Amygdala (tissue), 56 donors: ENCODE data around the gene MRPS34.
A peak's percentile ranks its signal among the peaks of the same experiment; 100 is the strongest.

Experiments used
- DNase-seq, 56 donors: peaks; one replicate each; lab custom pipeline; 2025; lab: John Stamatoyannopoulos, UW

MRPS34 gene

GRCh38 chr16:1758923-1759322 is 14.0 kb downstream of the MRPS34 start:
- DNase-seq: no peak

DNA sequence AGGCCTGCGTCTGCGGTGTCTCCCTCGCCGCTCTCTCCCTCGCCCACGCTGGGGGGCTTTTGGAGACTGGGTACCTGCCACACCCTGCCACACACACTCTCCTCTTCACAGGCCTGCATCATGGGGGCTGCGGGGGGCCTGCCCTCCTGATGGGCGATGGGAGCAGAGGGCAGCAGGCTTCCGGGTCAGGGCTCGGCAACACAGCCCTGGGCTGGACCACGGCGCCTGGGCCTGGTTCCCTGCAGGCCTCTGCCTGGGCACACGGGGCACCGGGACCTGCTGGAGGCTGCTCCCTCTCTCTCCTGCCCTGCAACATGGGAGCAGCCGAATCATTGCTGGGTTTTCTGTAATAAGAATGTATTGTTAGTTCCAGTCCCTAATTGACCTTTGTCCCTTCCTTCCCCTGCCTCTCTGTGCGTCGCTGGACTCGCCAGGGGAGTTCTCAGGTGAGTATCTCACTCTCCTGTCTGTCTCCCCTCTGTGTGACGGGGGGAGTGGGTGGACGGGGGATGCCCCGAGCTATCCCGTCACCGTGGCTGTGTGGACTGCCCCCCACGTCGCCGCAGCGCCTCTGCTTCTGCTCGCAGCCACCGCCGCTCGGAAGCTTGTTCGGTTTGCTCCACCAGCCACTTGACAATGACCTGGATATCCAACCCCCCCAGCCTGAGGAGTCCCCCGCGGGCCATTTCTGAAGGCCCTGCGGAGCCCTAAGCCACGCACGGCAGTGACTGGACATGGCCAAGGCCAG is 15.0 kb downstream of the MRPS34 start:
- DNase-seq: no peak

DNA sequence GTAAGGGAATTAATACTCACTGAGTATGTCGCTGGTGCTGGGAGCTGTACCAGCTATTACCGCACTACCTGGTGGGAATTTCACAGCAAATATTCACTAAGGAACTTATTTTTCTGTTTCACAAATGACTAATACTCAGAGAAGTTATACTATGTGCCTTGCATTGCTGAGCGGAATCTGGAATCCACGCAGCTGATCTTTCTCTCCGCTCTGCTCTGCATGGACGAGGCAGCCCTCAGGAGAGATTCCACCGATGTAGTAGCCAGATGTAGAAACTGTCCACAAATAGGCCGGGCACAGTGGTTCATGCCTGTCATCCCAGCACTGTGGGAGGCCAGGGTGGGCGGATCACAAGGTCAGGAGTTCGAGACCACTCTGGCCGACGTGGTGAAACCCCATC is 18.7 kb downstream of the MRPS34 start:
- DNase-seq: no peak

DNA sequence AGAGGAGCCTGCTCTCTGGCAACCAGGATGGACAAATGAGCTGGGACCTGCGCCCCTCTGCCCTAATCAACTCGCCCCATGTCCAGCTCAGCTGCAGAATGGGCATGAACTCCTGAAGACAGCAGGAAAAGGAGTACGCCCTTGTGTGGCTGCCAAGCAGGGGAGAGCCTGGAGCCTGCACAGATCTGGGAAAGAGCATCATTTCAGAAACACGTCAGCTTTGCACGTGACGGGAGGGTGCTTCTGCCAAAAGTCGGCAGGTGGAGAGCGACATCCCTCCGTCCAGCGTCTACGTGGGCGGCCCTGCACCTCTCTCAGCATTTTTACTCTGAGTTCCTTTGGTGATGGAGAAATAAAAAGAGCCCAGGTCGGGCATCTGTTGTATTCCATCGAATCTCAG is 20.1 kb downstream of the MRPS34 start:
- DNase-seq: no peak

- no peak for DNase-seq
Observed at GRCh38 chr16:1751946-1752345, 21.0 kb downstream of the MRPS34 start.

- DNase-seq: no peak
Observed at GRCh38 chr16:1749152-1750117, 23.5 kb downstream of the MRPS34 start.

DNA sequence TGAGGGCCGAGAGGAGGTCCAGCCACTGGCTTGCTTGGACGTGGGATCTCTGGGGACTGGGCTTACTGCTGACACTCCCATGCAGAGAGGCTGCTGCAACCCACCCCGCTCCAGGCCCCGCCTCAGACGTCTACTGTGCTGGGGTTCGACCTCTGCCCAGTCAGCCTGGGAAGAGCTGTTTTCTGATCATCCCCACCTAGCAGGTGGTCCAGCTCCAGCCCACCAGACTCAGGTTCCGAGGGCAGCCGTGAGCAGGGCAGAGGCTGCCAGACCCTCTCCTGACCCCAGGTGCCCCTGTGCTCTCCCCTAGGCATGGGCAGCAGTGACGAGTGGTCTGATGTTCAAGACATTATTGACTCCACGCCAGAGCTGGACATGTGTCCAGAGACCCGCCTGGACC is 25.0 kb downstream of the MRPS34 start:
- no peak for DNase-seq

DNA sequence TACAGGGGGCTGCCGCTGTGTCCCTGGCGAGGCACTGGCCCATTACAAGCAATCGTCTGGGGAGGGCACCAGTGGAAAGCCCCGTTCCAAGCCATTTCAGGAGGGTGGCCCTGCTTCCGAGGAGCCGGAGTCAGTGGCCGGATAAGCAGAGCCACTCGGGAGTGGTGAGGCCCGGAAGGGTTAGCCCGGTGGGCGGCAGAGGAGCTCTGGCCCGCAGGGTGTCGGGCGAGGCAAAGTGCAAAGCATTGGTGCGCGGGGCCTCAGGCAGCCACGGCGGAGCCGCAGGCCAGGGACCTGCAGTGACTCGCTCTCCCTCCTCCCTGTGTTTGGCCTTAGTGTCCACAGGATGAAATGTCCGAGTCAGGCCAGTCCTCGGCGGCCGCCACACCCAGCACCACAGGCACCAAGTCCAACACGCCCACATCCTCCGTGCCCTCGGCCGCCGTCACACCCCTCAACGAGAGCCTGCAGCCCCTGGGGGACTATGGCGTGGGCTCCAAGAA is 26.2 kb downstream of the MRPS34 start:
- no peak for DNase-seq

- no peak for DNase-seq
Observed at GRCh38 chr16:1745900-1746692, 26.8 kb downstream of the MRPS34 start.

DNA sequence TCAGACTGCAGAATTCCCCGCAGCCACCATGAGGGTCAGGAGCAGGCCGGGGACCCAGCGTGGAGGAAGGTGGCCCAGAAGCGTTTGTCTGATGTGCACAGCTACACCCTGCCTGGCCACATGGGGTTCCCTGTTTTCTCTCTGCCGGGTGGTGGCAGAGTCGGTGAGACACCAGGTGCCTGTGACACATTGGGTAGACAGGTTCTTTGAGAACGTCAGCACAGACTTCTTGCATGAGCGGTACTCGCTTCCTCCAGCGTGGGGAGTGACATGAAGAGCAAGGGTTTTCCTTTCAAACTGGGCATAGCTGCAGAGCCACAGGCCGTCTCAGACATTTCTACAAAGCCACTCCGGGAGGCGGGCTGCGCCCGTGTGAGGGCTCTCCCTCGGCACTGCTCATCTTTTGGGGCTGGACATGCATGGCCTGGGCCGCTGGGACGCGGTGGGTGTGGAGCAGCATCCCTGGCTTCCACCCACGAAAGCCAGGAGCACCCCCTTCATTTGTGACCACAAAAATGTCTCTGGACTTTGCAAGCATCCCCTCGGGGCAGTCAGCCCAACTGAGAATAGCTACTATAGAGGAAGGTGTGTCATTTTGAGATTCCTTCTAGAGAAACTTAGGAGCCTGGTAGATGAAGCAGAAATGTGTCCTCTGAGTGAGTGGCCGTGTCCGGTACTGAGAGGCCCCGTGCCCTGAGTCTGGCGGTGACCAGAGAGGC is 27.6 kb downstream of the MRPS34 start:
- no peak for DNase-seq

DNA sequence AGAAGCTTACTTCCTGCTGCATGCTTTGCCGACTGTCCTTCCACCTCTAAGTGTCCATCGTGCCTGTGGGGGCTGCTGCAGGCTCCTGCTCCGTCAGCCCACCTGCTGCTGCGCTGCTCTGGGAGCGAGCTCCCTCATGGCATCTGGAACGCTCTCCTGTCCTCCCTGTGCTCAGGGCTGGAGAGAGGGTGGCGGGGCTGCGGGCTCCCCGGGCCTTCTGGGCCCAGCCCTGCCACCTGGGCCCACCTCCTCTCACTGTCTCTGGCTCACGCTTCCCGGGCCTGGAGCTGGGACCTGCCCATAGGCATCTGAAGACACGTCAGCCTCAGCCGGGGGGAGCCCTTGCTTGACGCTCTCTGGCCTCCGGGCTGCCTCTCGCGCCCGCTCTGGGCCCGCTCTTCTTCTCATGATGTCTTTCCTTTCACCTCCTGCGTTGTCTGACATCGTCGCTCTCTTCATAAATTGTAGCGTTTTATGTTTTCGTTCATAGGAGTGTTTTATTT is 28.5 kb downstream of the MRPS34 start:
- DNase-seq: no peak

- DNase-seq: no peak
Observed at GRCh38 chr16:1743376-1744337, 29.3 kb downstream of the MRPS34 start.

DNA sequence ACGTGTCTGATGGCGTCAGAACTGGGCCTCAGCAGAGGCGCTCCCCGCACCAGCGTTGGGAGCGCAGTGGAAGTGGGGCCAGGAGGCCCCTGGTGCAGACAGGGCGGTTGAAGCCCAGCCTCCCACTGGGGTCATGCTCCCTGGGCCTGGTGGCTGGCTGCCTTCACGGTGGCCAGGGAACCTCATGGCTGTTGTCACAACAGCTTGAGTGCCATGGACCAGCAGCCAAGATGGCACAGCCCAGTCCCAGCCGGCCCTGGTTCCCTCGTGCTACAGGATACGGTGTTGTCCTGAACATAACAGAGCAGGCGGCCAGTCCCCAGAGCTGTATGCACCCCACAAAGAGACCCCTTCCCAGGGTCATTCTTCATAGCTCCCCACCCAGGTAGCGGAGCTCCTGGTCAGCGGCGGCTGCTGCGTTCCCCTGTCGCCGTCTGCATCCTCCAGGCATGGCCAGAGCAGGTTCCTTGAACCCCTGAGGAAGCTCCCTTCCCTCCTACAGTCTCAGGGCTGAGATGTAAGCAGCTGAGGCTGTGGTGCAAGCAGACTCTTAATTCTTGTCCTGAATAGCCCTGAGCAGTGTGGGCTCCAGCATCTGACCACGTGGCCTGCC is 31.3 kb downstream of the MRPS34 start:
- peak in 1 of 56 donors; percentile 17 for DNase-seq

GRCh38 chr16:1740781-1741490 is 32.0 kb downstream of the MRPS34 start:
- no peak for DNase-seq

- no peak for DNase-seq
Observed at GRCh38 chr16:1740234-1740633, 32.7 kb downstream of the MRPS34 start.

- DNase-seq: no peak
Observed at GRCh38 chr16:1734816-1735215, 38.1 kb downstream of the MRPS34 start.

- DNase-seq: no peak
Observed at GRCh38 chr16:1734123-1734522, 38.8 kb downstream of the MRPS34 start.
